ENCODE data around the gene TRDN. TPM values are rescaled to one million over a fixed set of nuclear protein-coding genes. Genes with fewer than 3 reads are reported as not detected.
A peak's percentile ranks its signal among the peaks of the same experiment; 100 is the strongest.

TRDN gene
- total RNA-seq, 4 donors from 2014 or later, result not detected

- 73 to 81% methylated on average over 2 of the region's 2 CpGs for WGBS, 2 donors
- DNase-seq, result no peak
- Histone ChIP-seq H3K36me3 (no peaks in the 10 kb centered on the region), H3K9me3 (no peaks in the 10 kb centered on the region), H3K27ac (no peak overlapping the region), H3K4me1 (no peaks in the 10 kb centered on the region), H3K4me3 (replicated peaks in 1 of 3) (no peak overlapping the region), H3K27me3 (no peaks in the 10 kb centered on the region)
- TF ChIP-seq POLR2A (IDR thresholded peaks at IDR 0.05), result no peak
- TF ChIP-seq, protein P1, sequence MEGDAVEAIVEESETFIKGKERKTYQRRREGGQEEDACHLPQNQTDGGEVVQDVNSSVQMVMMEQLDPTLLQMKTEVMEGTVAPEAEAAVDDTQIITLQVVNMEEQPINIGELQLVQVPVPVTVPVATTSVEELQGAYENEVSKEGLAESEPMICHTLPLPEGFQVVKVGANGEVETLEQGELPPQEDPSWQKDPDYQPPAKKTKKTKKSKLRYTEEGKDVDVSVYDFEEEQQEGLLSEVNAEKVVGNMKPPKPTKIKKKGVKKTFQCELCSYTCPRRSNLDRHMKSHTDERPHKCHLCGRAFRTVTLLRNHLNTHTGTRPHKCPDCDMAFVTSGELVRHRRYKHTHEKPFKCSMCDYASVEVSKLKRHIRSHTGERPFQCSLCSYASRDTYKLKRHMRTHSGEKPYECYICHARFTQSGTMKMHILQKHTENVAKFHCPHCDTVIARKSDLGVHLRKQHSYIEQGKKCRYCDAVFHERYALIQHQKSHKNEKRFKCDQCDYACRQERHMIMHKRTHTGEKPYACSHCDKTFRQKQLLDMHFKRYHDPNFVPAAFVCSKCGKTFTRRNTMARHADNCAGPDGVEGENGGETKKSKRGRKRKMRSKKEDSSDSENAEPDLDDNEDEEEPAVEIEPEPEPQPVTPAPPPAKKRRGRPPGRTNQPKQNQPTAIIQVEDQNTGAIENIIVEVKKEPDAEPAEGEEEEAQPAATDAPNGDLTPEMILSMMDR (IDR thresholded peaks at IDR 0.05), result no peak
- intact Hi-C loops (cut with DNase I), result no loop called here
Measured at GRCh38 chr6:123383718-123384117, 253.0 kb downstream of the TRDN start.

GRCh38 chr6:123380257-123380656 is 256.5 kb downstream of the TRDN start:
- Histone ChIP-seq H3K27ac (no peak overlapping the region), H3K27me3 (no peaks in the 10 kb centered on the region), H3K9me3 (no peaks in the 10 kb centered on the region), H3K4me3 (replicated peaks in 1 of 3) (no peak overlapping the region), H3K36me3 (no peaks in the 10 kb centered on the region), H3K4me1 (no peaks in the 10 kb centered on the region)
- TF ChIP-seq, protein P1 (IDR thresholded peaks at IDR 0.05), result peak in 2 of 6 experiments; percentile 24 to 33
- TF ChIP-seq POLR2A (IDR thresholded peaks at IDR 0.05), result no peak
- intact Hi-C loops (cut with DNase I), result no loop called here
- WGBS, 2 donors, result 30 to 36% methylated on average over 5 of the region's 5 CpGs
- DNase-seq, result no peak

DNA sequence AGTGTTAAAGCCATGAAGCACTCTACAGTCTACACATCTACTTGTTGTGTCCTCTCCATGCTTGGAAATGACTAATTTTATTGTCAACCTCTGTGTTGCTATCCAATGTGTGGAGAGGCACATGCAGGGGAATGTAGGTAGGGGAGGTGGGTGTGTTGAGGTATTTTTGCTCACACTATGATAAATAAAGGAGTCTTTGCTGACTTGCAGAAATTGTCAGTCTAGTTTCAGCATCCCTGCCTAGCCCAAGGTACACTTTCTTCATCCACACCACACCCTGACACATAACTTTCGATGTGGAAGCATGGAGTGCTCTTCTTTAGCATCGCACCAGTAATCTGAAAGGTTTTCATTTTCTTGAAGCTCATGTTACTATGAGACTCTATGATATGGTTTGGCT is 264.0 kb downstream of the TRDN start:
- Histone ChIP-seq H3K27me3 (no peaks in the 10 kb centered on the region), H3K4me3 (replicated peaks in 1 of 3) (no peak overlapping the region), H3K36me3 (no peaks in the 10 kb centered on the region), H3K27ac (no peak overlapping the region), H3K9me3 (no peaks in the 10 kb centered on the region), H3K4me1 (no peaks in the 10 kb centered on the region)
- intact Hi-C loops (cut with DNase I), result no loop called here
- no peak for DNase-seq
- no peak for TF ChIP-seq POLR2A (IDR thresholded peaks at IDR 0.05)
- TF ChIP-seq, protein P1 (IDR thresholded peaks at IDR 0.05), result no peak
- 90 to 94% methylated on average over 2 of the region's 2 CpGs for WGBS, 2 donors

DNA sequence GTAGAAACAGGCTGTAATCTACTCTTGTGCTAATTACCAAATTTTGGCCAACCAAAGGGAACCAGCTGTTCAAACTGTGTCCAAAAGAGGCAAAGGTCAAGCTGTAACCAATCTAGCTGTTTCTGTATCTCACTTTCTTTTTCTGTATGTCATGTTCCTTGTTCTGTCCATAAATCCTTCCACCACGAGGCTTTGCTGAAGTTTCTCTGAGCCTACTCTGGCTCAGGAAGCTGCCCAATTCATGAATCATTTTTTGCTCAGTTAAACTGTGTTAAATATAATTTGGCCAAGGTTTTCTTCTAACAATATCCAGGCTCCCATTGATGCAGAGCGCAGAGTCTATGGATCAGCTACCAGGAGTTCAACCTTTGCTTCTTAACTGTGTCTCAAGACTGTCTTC is 272.8 kb downstream of the TRDN start:
- intact Hi-C loops (cut with DNase I), result no loop called here
- Histone ChIP-seq H3K27ac (no peak overlapping the region), H3K4me1 (no peaks in the 10 kb centered on the region), H3K9me3 (no peaks in the 10 kb centered on the region), H3K36me3 (no peaks in the 10 kb centered on the region), H3K4me3 (replicated peaks in 1 of 3) (no peak overlapping the region), H3K27me3 (no peaks in the 10 kb centered on the region)
- TF ChIP-seq, protein P1 (IDR thresholded peaks at IDR 0.05), result no peak
- TF ChIP-seq POLR2A (IDR thresholded peaks at IDR 0.05), result no peak
- DNase-seq, result no peak
- WGBS, 2 donors, result 83 to 86% methylated on average over 2 of the region's 2 CpGs

DNA sequence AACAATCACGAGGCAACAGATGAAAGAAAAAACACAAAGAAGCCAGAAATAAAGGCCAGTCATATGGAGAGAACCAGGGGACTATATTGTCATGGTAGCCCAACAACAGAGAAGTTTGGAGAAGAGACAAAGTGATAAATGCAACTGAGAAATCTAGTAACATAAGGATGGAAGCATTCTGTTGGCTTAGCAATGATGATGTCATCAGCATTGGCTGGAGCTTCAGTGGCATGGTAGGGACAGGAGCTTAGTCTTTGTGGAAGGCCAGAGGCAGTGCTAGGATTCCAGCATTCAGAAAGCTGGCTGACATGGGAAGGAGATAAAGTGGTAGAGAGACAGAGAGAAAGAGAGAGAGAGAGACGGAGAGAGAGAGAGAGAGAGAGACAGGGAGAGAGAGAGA is 276.4 kb downstream of the TRDN start:
- Histone ChIP-seq H3K4me3 (replicated peaks in 1 of 3) (no peak overlapping the region), H3K9me3 (no peaks in the 10 kb centered on the region), H3K36me3 (no peaks in the 10 kb centered on the region), H3K27ac (no peak overlapping the region), H3K4me1 (no peaks in the 10 kb centered on the region), H3K27me3 (no peaks in the 10 kb centered on the region)
- WGBS, 2 donors, result 80 to 86% methylated on average over 2 of the region's 2 CpGs
- TF ChIP-seq POLR2A (IDR thresholded peaks at IDR 0.05), result no peak
- TF ChIP-seq, protein P1 (IDR thresholded peaks at IDR 0.05), result no peak
- DNase-seq, result no peak
- intact Hi-C loops (cut with DNase I), result no loop called here
